ENCODE data around the gene NRXN3.
A peak's percentile ranks its signal among the peaks of the same experiment; 100 is the strongest.

Gene NRXN3

GRCh38 chr14:79248126-79248525 lies 1078.0 kb downstream of the NRXN3 start:
- Mint-ChIP-seq H3K9me3 (no peaks in the 10 kb centered on the region), H3K4me3 (no peak overlapping the region), H3K27me3 (no peaks in the 10 kb centered on the region), H3K4me1 (ENCODE audit: low read depth) (no peaks in the 10 kb centered on the region), H3K27ac (no peak overlapping the region), H3K36me3 (ENCODE audit: low read depth) (no peaks in the 10 kb centered on the region)
- intact Hi-C loops (cut with micrococcal nuclease): no loop called here

- H3K27ac Mint-ChIP-seq: no peak overlapping the region
Observed at GRCh38 chr14:79248771-79249170, 1078.6 kb downstream of the NRXN3 start.

GRCh38 chr14:79251278-79251677 lies 1081.1 kb downstream of the NRXN3 start:
- Mint-ChIP-seq H3K4me1 (ENCODE audit: low read depth) (no peaks in the 10 kb centered on the region), H3K27me3 (no peaks in the 10 kb centered on the region), H3K4me3 (no peak overlapping the region), H3K27ac (no peak overlapping the region), H3K9me3 (no peaks in the 10 kb centered on the region), H3K36me3 (ENCODE audit: low read depth) (no peaks in the 10 kb centered on the region)
- intact Hi-C loops (cut with micrococcal nuclease): no loop called here

More at GRCh38 chr14:79248771-79249170, 1078.6 kb downstream of the NRXN3 start:
- H3K4me1 Mint-ChIP-seq (ENCODE audit: low read depth): no peaks in the 10 kb centered on the region
- no peak overlapping the region for H3K4me3 Mint-ChIP-seq
- no peaks in the 10 kb centered on the region for H3K27me3 Mint-ChIP-seq
- no peaks in the 10 kb centered on the region for H3K36me3 Mint-ChIP-seq (ENCODE audit: low read depth)
- intact Hi-C loops (cut with micrococcal nuclease): no loop called here
- no peaks in the 10 kb centered on the region for H3K9me3 Mint-ChIP-seq

GRCh38 chr14:79253576-79253975 lies 1083.4 kb downstream of the NRXN3 start:
- Mint-ChIP-seq H3K4me1 (ENCODE audit: low read depth) (no peaks in the 10 kb centered on the region), H3K9me3 (no peaks in the 10 kb centered on the region), H3K4me3 (no peak overlapping the region), H3K36me3 (ENCODE audit: low read depth) (no peaks in the 10 kb centered on the region), H3K27me3 (no peaks in the 10 kb centered on the region), H3K27ac (no peak overlapping the region)
- intact Hi-C loops (cut with micrococcal nuclease): no loop called here

GRCh38 chr14:79254069-79254775 lies 1084.0 kb downstream of the NRXN3 start:
- Mint-ChIP-seq H3K27me3 (no peaks in the 10 kb centered on the region), H3K36me3 (ENCODE audit: low read depth) (no peaks in the 10 kb centered on the region), H3K9me3 (no peaks in the 10 kb centered on the region), H3K4me3 (no peak overlapping the region), H3K4me1 (ENCODE audit: low read depth) (no peaks in the 10 kb centered on the region), H3K27ac (no peak overlapping the region)
- intact Hi-C loops (cut with micrococcal nuclease): no loop called here

- Mint-ChIP-seq H3K9me3 (no peaks in the 10 kb centered on the region), H3K36me3 (ENCODE audit: low read depth) (no peaks in the 10 kb centered on the region), H3K4me1 (ENCODE audit: low read depth) (no peaks in the 10 kb centered on the region), H3K27me3 (no peaks in the 10 kb centered on the region), H3K27ac (no peak overlapping the region), H3K4me3 (no peak overlapping the region)
- intact Hi-C loops (cut with micrococcal nuclease): no loop called here
Observed at GRCh38 chr14:79256380-79256779, 1086.2 kb downstream of the NRXN3 start.

GRCh38 chr14:79260406-79260805 lies 1090.2 kb downstream of the NRXN3 start:
- intact Hi-C loops (cut with micrococcal nuclease): no loop called here
- H3K9me3 Mint-ChIP-seq: no peaks in the 10 kb centered on the region
- no peaks in the 10 kb centered on the region for H3K36me3 Mint-ChIP-seq (ENCODE audit: low read depth)
- H3K4me1 Mint-ChIP-seq (ENCODE audit: low read depth): no peaks in the 10 kb centered on the region
- no peak overlapping the region for H3K27ac Mint-ChIP-seq
- H3K27me3 Mint-ChIP-seq: no peaks in the 10 kb centered on the region
- H3K4me3 Mint-ChIP-seq: no peak overlapping the region

- no peaks in the 10 kb centered on the region for H3K27me3 Mint-ChIP-seq
- H3K36me3 Mint-ChIP-seq (ENCODE audit: low read depth): no peaks in the 10 kb centered on the region
- no peak overlapping the region for H3K27ac Mint-ChIP-seq
- intact Hi-C loops (cut with micrococcal nuclease): no loop called here
- H3K4me3 Mint-ChIP-seq: no peak overlapping the region
- no peaks in the 10 kb centered on the region for H3K4me1 Mint-ChIP-seq (ENCODE audit: low read depth)
- H3K9me3 Mint-ChIP-seq: no peaks in the 10 kb centered on the region
Observed at GRCh38 chr14:79265366-79265946, 1095.3 kb downstream of the NRXN3 start.

- Mint-ChIP-seq H3K27ac (no peak overlapping the region), H3K4me1 (ENCODE audit: low read depth) (no peaks in the 10 kb centered on the region), H3K27me3 (no peaks in the 10 kb centered on the region), H3K9me3 (no peaks in the 10 kb centered on the region), H3K36me3 (ENCODE audit: low read depth) (no peaks in the 10 kb centered on the region), H3K4me3 (no peak overlapping the region)
- intact Hi-C loops (cut with micrococcal nuclease): no loop called here
Observed at GRCh38 chr14:79270361-79270760, 1100.2 kb downstream of the NRXN3 start.

GRCh38 chr14:79271122-79271521 lies 1100.9 kb downstream of the NRXN3 start:
- H3K4me1 Mint-ChIP-seq (ENCODE audit: low read depth): no peaks in the 10 kb centered on the region
- intact Hi-C loops (cut with micrococcal nuclease): no loop called here
- H3K4me3 Mint-ChIP-seq: no peak overlapping the region
- H3K36me3 Mint-ChIP-seq (ENCODE audit: low read depth): no peaks in the 10 kb centered on the region
- H3K27me3 Mint-ChIP-seq: peaks cover 5% of the 10 kb centered on the region
- no peak overlapping the region for H3K27ac Mint-ChIP-seq
- no peaks in the 10 kb centered on the region for H3K9me3 Mint-ChIP-seq

GRCh38 chr14:79274641-79275291 lies 1104.6 kb downstream of the NRXN3 start:
- intact Hi-C loops (cut with micrococcal nuclease): no loop called here
- Mint-ChIP-seq H3K27me3 (peaks cover 37% of the 10 kb centered on the region), H3K9me3 (no peaks in the 10 kb centered on the region), H3K4me3 (no peak overlapping the region), H3K4me1 (ENCODE audit: low read depth) (peaks cover 10% of the 10 kb centered on the region), H3K27ac (no peak overlapping the region), H3K36me3 (ENCODE audit: low read depth) (no peaks in the 10 kb centered on the region)

GRCh38 chr14:79275292-79275655 lies 1105.1 kb downstream of the NRXN3 start:
- Mint-ChIP-seq H3K4me3 (no peak overlapping the region), H3K9me3 (no peaks in the 10 kb centered on the region), H3K4me1 (ENCODE audit: low read depth) (peaks cover 10% of the 10 kb centered on the region), H3K27me3 (peaks cover 42% of the 10 kb centered on the region), H3K27ac (no peak overlapping the region), H3K36me3 (ENCODE audit: low read depth) (no peaks in the 10 kb centered on the region)
- intact Hi-C loops (cut with micrococcal nuclease): no loop called here

- H3K36me3 Mint-ChIP-seq (ENCODE audit: low read depth): no peaks in the 10 kb centered on the region
- intact Hi-C loops (cut with micrococcal nuclease): no loop called here
- H3K4me1 Mint-ChIP-seq (ENCODE audit: low read depth): peaks cover 10% of the 10 kb centered on the region
- peaks cover 66% of the 10 kb centered on the region for H3K27me3 Mint-ChIP-seq
- no peak overlapping the region for H3K27ac Mint-ChIP-seq
- H3K9me3 Mint-ChIP-seq: no peaks in the 10 kb centered on the region
- no peak overlapping the region for H3K4me3 Mint-ChIP-seq
Observed at GRCh38 chr14:79278286-79278797, 1108.2 kb downstream of the NRXN3 start.

GRCh38 chr14:79278798-79279644 lies 1108.8 kb downstream of the NRXN3 start:
- H3K4me3 Mint-ChIP-seq: peak overlapping the region; percentile 37
- H3K4me1 Mint-ChIP-seq (ENCODE audit: low read depth): peaks cover 10% of the 10 kb centered on the region
- no peak overlapping the region for H3K27ac Mint-ChIP-seq
- intact Hi-C loops (cut with micrococcal nuclease): no loop called here
- no peaks in the 10 kb centered on the region for H3K36me3 Mint-ChIP-seq (ENCODE audit: low read depth)
- no peaks in the 10 kb centered on the region for H3K9me3 Mint-ChIP-seq
- H3K27me3 Mint-ChIP-seq: peaks cover 66% of the 10 kb centered on the region

All from dendritic cell treated with granulocyte-macrophage colony-stimulating factor and Interleukin-4, amounts not matched to agents 40 ng/mL and 50 ng/mL, for 4 days (primary cell).